KMS-11 (cell line): ENCODE data around the gene RBM38.

ENCODE experiments used
- H2AFZ ChIP-seq: fragments of 200-600 bp; sonication (generic); 2 replicates; pipeline ENCODE4 v1.6.1; 2016; ENCODE audit warnings: antibody characterized with exemption, mixed run types, low read depth
- H3K27ac ChIP-seq: fragments of 200-600 bp; sonication (generic); 2 replicates; pipeline ENCODE4 v1.6.1; 2016; ENCODE audit warnings: mild to moderate bottlenecking, mixed run types
- H3K27me3 ChIP-seq: fragments of 200-600 bp; sonication (generic); 2 replicates; pipeline ENCODE4 v1.6.1; 2017; ENCODE audit warnings: mild to moderate bottlenecking, low read depth, mixed run types, moderate library complexity; ENCODE audit not compliant: insufficient read depth
- H3K36me3 ChIP-seq: fragments of 200-600 bp; sonication (generic); 2 replicates; pipeline ENCODE4 v1.6.1; 2017; ENCODE audit warnings: mild to moderate bottlenecking, mixed run types; ENCODE audit not compliant: insufficient read depth
- H3K4me1 ChIP-seq: fragments of 200-600 bp; sonication (generic); 2 replicates; pipeline ENCODE4 v1.6.1; 2016; ENCODE audit warnings: mild to moderate bottlenecking, low read depth, mixed run types; ENCODE audit not compliant: poor library complexity, severe bottlenecking
- H3K4me2 ChIP-seq: fragments of 200-600 bp; sonication (generic); 2 replicates; pipeline ENCODE4 v1.7.0; 2016; ENCODE audit warnings: mild to moderate bottlenecking, mixed run types
- H3K4me3 ChIP-seq: fragments of 200-600 bp; sonication (generic); IDR thresholded peaks from 2 replicates; pipeline ENCODE4 v1.6.1; 2017; ENCODE audit warnings: low read depth, low read length, mixed read lengths; ENCODE audit not compliant: insufficient read depth
- H3K79me2 ChIP-seq: fragments of 200-600 bp; sonication (generic); 2 replicates; pipeline ENCODE4 v1.6.1; 2016; ENCODE audit warnings: low read depth, mixed run types; ENCODE audit not compliant: insufficient read depth
- H3K9ac ChIP-seq: fragments of 200-600 bp; sonication (generic); 2 replicates; pipeline ENCODE4 v1.6.1; 2016; ENCODE audit warnings: mild to moderate bottlenecking, mixed run types
- H4K20me1 ChIP-seq: fragments of 200-600 bp; sonication (generic); 2 replicates; pipeline ENCODE4 v1.6.1; 2016; ENCODE audit warnings: mild to moderate bottlenecking, mixed run types; ENCODE audit not compliant: insufficient read depth
- TF ChIP-seq, protein P1 (sequence below): fragments of 200-600 bp; sonication (generic); conservative IDR thresholded peaks from 2 replicates; pipeline ENCODE4 v1.6.1; 2017; ENCODE audit warnings: low read depth, mild to moderate bottlenecking, antibody characterized with exemption, low read length, moderate library complexity, mixed read lengths

The RBM38 gene

DNA sequence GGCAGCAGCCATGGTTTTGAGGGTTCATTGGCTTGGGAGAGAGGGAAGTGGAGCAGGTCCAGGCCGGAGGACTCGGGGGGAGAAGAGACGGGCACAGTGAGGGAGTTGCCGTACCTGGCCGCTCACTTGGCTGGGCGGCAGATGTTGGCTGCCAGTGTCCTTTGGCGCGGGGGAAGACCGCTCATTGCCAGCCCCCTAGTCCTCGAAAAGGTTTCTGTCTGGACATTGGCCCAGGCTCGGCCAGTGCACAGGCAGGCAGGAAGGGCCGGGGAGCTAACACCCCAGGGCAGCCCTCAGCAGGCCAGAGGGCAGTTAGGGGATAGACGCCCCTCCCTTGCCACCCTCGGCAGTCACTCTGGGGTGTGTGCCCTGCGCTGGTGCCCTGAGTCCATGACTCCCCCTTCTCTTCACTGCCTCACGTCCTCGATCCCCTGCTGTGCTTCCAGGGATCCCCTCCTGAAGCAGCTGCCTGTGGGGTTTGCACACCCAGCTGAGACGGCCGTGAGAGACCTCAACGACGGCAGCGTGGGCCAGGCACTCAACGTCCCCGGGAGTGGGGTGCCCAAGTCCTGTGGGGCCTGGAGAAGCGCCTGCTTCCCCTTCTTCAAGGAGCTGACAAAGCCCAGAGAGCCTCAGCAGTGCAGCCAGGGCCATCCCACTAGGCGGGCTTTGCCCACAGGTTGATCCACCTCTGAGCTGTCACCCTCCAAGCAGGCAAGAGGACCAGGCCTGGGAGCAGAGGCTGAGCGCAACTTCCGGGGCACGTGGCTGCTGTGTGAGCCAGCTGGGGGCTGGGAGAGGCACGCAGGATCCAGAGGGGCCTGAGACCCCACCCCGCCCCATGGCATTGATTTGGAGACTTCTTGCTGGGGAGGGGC lies 20.4 kb downstream of the RBM38 start:
- Histone ChIP-seq H3K9ac (no peak overlapping the region), H4K20me1 (peaks cover 6% of the 10 kb centered on the region; the same call in 1 of the 2 replicates), H3K27me3 (no peaks in the 10 kb centered on the region), H3K79me2 (no peaks in the 10 kb centered on the region), H3K36me3 (no peaks in the 10 kb centered on the region; the same call in 1 of the 2 replicates), H2AFZ (no peak overlapping the region), H3K27ac (no peak overlapping the region), H3K4me2 (no peak overlapping the region), H3K4me1 (no peaks in the 10 kb centered on the region), H3K4me3 (no peak overlapping the region)
- TF ChIP-seq, protein P1, sequence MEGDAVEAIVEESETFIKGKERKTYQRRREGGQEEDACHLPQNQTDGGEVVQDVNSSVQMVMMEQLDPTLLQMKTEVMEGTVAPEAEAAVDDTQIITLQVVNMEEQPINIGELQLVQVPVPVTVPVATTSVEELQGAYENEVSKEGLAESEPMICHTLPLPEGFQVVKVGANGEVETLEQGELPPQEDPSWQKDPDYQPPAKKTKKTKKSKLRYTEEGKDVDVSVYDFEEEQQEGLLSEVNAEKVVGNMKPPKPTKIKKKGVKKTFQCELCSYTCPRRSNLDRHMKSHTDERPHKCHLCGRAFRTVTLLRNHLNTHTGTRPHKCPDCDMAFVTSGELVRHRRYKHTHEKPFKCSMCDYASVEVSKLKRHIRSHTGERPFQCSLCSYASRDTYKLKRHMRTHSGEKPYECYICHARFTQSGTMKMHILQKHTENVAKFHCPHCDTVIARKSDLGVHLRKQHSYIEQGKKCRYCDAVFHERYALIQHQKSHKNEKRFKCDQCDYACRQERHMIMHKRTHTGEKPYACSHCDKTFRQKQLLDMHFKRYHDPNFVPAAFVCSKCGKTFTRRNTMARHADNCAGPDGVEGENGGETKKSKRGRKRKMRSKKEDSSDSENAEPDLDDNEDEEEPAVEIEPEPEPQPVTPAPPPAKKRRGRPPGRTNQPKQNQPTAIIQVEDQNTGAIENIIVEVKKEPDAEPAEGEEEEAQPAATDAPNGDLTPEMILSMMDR, result no peak

DNA sequence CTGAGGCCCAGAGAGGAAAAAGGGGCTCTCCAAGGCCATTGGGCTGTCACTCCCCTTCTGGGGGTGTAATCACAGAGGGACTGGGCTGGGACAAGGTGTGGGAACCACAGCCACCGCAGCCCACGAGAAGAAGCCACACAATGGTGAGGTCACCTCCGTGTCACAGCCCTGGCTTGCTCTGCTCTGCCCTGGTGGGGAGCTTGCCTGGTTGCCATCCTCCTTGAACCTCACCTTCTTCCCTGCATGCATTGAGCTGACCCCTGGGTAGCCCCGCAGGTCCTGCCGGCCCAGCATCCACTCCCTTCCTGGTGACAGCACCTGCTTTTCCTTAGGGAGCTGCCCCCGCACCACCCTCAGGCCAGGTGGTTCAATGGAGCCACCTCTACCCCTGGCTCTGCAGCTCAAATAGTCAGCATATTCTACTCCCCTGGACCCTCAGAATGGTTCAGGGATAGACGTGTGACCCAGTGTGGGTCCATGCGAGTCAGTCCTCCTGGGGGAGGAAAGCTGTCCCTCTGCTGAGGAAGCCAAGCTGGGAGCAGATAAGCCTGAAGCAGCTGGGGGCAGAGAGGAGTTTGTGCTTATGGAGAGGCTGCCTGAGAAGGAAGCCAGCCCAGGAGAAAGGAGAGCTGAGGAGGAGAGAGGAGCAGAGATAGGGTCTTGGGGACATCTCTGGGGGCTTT lies 21.3 kb downstream of the RBM38 start:
- H3K36me3 ChIP-seq, result no peaks in the 10 kb centered on the region; the same call in 1 of the 2 replicates
- no peaks in the 10 kb centered on the region for H3K4me1 ChIP-seq
- H3K9ac ChIP-seq, result no peak overlapping the region
- H3K4me3 ChIP-seq, result no peak overlapping the region
- no peaks in the 10 kb centered on the region for H3K27me3 ChIP-seq
- H3K27ac ChIP-seq, result no peak overlapping the region
- peaks cover 6% of the 10 kb centered on the region; the same call in 1 of the 2 replicates for H4K20me1 ChIP-seq
- TF ChIP-seq, protein P1, result no peak
- no peak overlapping the region for H2AFZ ChIP-seq
- no peak overlapping the region for H3K4me2 ChIP-seq
- H3K79me2 ChIP-seq, result no peaks in the 10 kb centered on the region

DNA sequence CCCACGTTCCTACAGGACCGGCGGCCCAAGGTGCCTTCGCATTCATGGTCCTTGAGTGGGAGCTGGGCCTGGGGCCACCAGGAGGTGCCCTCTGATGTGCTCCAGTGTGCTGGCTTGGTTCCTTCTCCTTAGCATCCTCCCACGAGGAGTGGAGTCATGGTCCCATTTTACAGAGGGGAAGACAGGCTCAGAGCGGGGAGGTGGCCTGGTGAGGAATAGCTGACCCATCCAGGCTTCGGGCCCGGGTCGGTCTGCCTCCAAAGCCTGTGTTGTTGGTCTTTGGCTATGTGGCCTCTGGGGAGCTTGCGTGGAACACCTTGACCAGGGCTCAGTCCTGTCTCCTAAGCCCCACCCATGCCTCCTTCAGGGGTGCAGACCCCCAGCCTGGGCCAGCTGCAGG lies 22.8 kb downstream of the RBM38 start:
- H3K27me3 ChIP-seq, result no peaks in the 10 kb centered on the region
- no peak overlapping the region for H3K9ac ChIP-seq
- H4K20me1 ChIP-seq, result peaks cover 6% of the 10 kb centered on the region; the same call in 1 of the 2 replicates
- no peak overlapping the region for H3K27ac ChIP-seq
- H3K36me3 ChIP-seq, result no peaks in the 10 kb centered on the region
- H3K79me2 ChIP-seq, result no peaks in the 10 kb centered on the region
- H3K4me2 ChIP-seq, result no peak overlapping the region
- TF ChIP-seq, protein P1, result no peak
- no peak overlapping the region for H2AFZ ChIP-seq
- peaks cover 13% of the 10 kb centered on the region for H3K4me1 ChIP-seq
- H3K4me3 ChIP-seq, result no peak overlapping the region

- Histone ChIP-seq H4K20me1 (no peaks in the 10 kb centered on the region), H3K79me2 (no peaks in the 10 kb centered on the region), H2AFZ (no peak overlapping the region), H3K4me2 (no peak overlapping the region), H3K4me3 (no peak overlapping the region), H3K27ac (no peak overlapping the region), H3K36me3 (no peaks in the 10 kb centered on the region), H3K9ac (no peak overlapping the region), H3K4me1 (peaks cover 17% of the 10 kb centered on the region), H3K27me3 (no peaks in the 10 kb centered on the region)
- TF ChIP-seq, protein P1, result no peak
These were observed 23.8 kb downstream of the RBM38 start for GRCh38 chr20:57414867-57415592.
